GM23338 (cell line): Measurements from ENCODE around the gene PCSK4. TPM values are rescaled to one million over a fixed set of nuclear protein-coding genes. Genes with fewer than 3 reads are reported as not detected.

Experiments
- ATAC-seq: fragments of 200-7000 bp; cut with Tn5 transposase; 3 replicates; pipeline ENCODE4 v1.9.1; 2020
- DNase-seq: peaks from one replicate; pipeline ENCODE4 v3.0.0-alpha.2; 2015; ENCODE audit warnings: low spot score
- H2AFZ ChIP-seq: fragments of 200-600 bp; sonication (generic); 2 replicates; pipeline ENCODE4 v1.8.0; 2016; ENCODE audit warnings: antibody characterized with exemption, mild to moderate bottlenecking, moderate library complexity
- H3F3A ChIP-seq: fragments of 200-600 bp; sonication (generic); replicated peaks from 2 replicates; pipeline ENCODE4 v1.8.0; 2017; ENCODE audit warnings: antibody characterized with exemption, mixed run types, low read depth
- H3K27ac ChIP-seq: fragments of 200-600 bp; sonication (generic); 2 replicates; pipeline ENCODE4 v1.6.1; 2016; ENCODE audit warnings: low read depth
- H3K27me3 ChIP-seq: fragments of 200-600 bp; sonication (generic); 2 replicates; pipeline ENCODE4 v1.8.0; 2016; ENCODE audit warnings: mild to moderate bottlenecking, mixed run types, moderate library complexity; ENCODE audit not compliant: insufficient read depth
- H3K36me3 ChIP-seq: fragments of 200-600 bp; sonication (generic); 2 replicates; pipeline ENCODE4 v1.8.0; 2016; ENCODE audit warnings: mild to moderate bottlenecking; ENCODE audit not compliant: insufficient read depth
- H3K4me1 ChIP-seq: fragments of 200-600 bp; sonication (generic); 2 replicates; pipeline ENCODE4 v1.8.0; 2016; ENCODE audit warnings: mild to moderate bottlenecking, moderate library complexity; ENCODE audit not compliant: insufficient read depth
- H3K4me2 ChIP-seq: fragments of 200-600 bp; sonication (generic); 2 replicates; pipeline ENCODE4 v1.7.1; 2017; ENCODE audit warnings: mixed run types
- H3K4me3 ChIP-seq: fragments of 200-600 bp; sonication (generic); 2 replicates; pipeline ENCODE4 v1.6.1; 2016; ENCODE audit warnings: mixed run types
- H3K79me2 ChIP-seq: fragments of 200-600 bp; sonication (generic); replicated peaks from 2 replicates; pipeline ENCODE4 v1.8.0; 2017; ENCODE audit warnings: mild to moderate bottlenecking; ENCODE audit not compliant: insufficient read depth
- H3K9me2 ChIP-seq: fragments of 200-600 bp; sonication (generic); 2 replicates; pipeline ENCODE4 v1.8.0; 2017; ENCODE audit not compliant: insufficient read depth
- H4K20me1 ChIP-seq: fragments of 200-600 bp; sonication (generic); replicated peaks from 2 replicates; pipeline ENCODE4 v1.8.0; 2017; ENCODE audit warnings: mild to moderate bottlenecking; ENCODE audit not compliant: insufficient read depth
- H3K27ac Mint-ChIP-seq: 2 replicates; pipeline ENCODE4 v1.8.0; 2020; ENCODE audit warnings: inconsistent platforms, mild to moderate bottlenecking, moderate library complexity, mixed read lengths
- H3K27me3 Mint-ChIP-seq: 3 replicates; pipeline ENCODE4 v1.8.0; 2022; ENCODE audit warnings: low read depth, mild to moderate bottlenecking, moderate library complexity, mixed read lengths, inconsistent platforms; ENCODE audit not compliant: insufficient read depth, poor library complexity
- H3K36me3 Mint-ChIP-seq: 3 replicates; pipeline ENCODE4 v1.8.0; 2021; ENCODE audit warnings: low read depth, mild to moderate bottlenecking, inconsistent platforms, moderate library complexity, mixed read lengths
- H3K4me1 Mint-ChIP-seq: 3 replicates; pipeline ENCODE4 v1.8.0; 2020; ENCODE audit warnings: mild to moderate bottlenecking, inconsistent platforms, mixed read lengths
- H3K4me3 Mint-ChIP-seq: 3 replicates; pipeline ENCODE4 v1.8.0; 2021; ENCODE audit warnings: moderate library complexity, mild to moderate bottlenecking, inconsistent platforms, mixed read lengths
- H3K9me3 Mint-ChIP-seq: 3 replicates; pipeline ENCODE4 v1.8.0; 2020; ENCODE audit warnings: moderate library complexity, mild to moderate bottlenecking, inconsistent platforms, mixed read lengths
- CREB1 ChIP-seq: fragments of 250-450 bp; sonication (Bioruptor Pico); IDR thresholded peaks from 2 replicates; pipeline ENCODE4 v1.5.0; 2020; ENCODE audit warnings: low read depth, mild to moderate bottlenecking, moderate library complexity
- CTCF ChIP-seq, 2 experiments: fragments of 200-600 bp in 1 of 2; sonication (generic) in 1 of 2; conservative IDR thresholded peaks; 2 replicates each; pipeline versions ENCODE4 v1.5.1 to v1.6.1; 2016 to 2017; ENCODE audit warnings: antibody characterized with exemption in 2 of 2, low read depth in 2 of 2, mild to moderate bottlenecking in 2 of 2, moderate library complexity in 1 of 2
- EZH2 ChIP-seq: fragments of 200-600 bp; sonication (generic); IDR thresholded peaks from one replicate; pipeline ENCODE4 v1.8.0; 2017; ENCODE audit warnings: antibody characterized with exemption, mild to moderate bottlenecking, low read depth; ENCODE audit not compliant: unreplicated experiment
- EZH2phosphoT487 ChIP-seq: fragments of 200-600 bp; sonication (generic); IDR thresholded peaks from one replicate; pipeline ENCODE4 v1.8.1; 2018; ENCODE audit warnings: antibody characterized with exemption; ENCODE audit not compliant: unreplicated experiment
- JUNB ChIP-seq: IDR thresholded peaks from one replicate; pipeline ENCODE4 v1.6.1; 2016; ENCODE audit warnings: antibody characterized with exemption; ENCODE audit not compliant: unreplicated experiment
- NANOG ChIP-seq: IDR thresholded peaks from 2 replicates; pipeline ENCODE4 v1.6.1; 2016; ENCODE audit warnings: antibody characterized with exemption, borderline replicate concordance
- POLR2AphosphoS5 ChIP-seq: IDR thresholded peaks from 2 replicates; pipeline ENCODE4 v1.6.1; 2016; ENCODE audit warnings: antibody characterized with exemption, low read depth
- STAT1 ChIP-seq: IDR thresholded peaks from one replicate; pipeline ENCODE4 v1.6.1; 2016; ENCODE audit warnings: antibody characterized with exemption; ENCODE audit not compliant: unreplicated experiment
- ZNF114 ChIP-seq: fragments of 250-450 bp; sonication (Bioruptor Pico); IDR thresholded peaks from 2 replicates; pipeline ENCODE4 v1.5.0; 2020; ENCODE audit warnings: mild to moderate bottlenecking, moderate library complexity
- ZNF331 ChIP-seq: fragments of 250-450 bp; sonication (Bioruptor Pico); IDR thresholded peaks from 2 replicates; pipeline ENCODE4 v1.5.0; 2020; ENCODE audit warnings: low read depth, mild to moderate bottlenecking, moderate library complexity
- ZNF462 ChIP-seq: fragments of 250-450 bp; sonication (Bioruptor Pico); IDR thresholded peaks from 2 replicates; pipeline ENCODE4 v1.5.0; 2020; ENCODE audit warnings: mild to moderate bottlenecking, moderate library complexity
- long read RNA-seq: library from polyadenylated mRNA; unstranded; transcript quantifications from one replicate; pipeline ENCODE4 v2.0.0, GENCODE V29; 2020; ENCODE audit not compliant: unreplicated experiment
- polyA plus RNA-seq: library from polyadenylated mRNA; unstranded; fragments of >200 nt; fragmentation: Nextera tagmentation; extraction: Ambion mirVana; gene quantifications from 2 replicates; pipeline ENCODE4 v1.2.1, GENCODE V29; 2016
- total RNA-seq: library from RNA; depleted of rRNA; stranded (reverse); fragments of >200 nt; shearing (Covaris generic); gene quantifications from 2 replicates; pipeline ENCODE4 v1.2.3, GENCODE V29; 2014; rRNA removed
- TF ChIP-seq, protein P1 (sequence below): IDR thresholded peaks from one replicate; pipeline ENCODE4 v1.6.1; 2018; ENCODE audit warnings: antibody characterized with exemption; ENCODE audit not compliant: unreplicated experiment
- TF ChIP-seq, protein P2 (sequence below): IDR thresholded peaks from 2 replicates; pipeline ENCODE4 v1.6.1; 2016; ENCODE audit warnings: antibody characterized with exemption

Gene PCSK4
- total RNA-seq (5.9 and 15.1 TPM in 2 replicates), polyA plus RNA-seq (3.8 and 5.6 TPM in 2 replicates)
- long read RNA-seq: 0 reads

GRCh38 chr19:1490311-1491113, at the start of gene PCSK4:
Gene PCSK4, minus strand, starts transcription at chr19:1490350. Its CDS starts 4 bp downstream, at chr19:1490346.
- Histone ChIP-seq H3K36me3 (no peaks in the 10 kb centered on the region), H3K27ac (no peak within 1 kb of the TSS), H4K20me1 (no peaks in the 10 kb centered on the region), H3K4me3 (peak within 1 kb of the TSS; percentile 92), H3K4me2 (peak within 1 kb of the TSS; percentile 97), H3K79me2 (no peaks in the 10 kb centered on the region), H3K27me3 (peaks cover 14% of the 10 kb centered on the region), H3K9me2 (no peaks in the 10 kb centered on the region), H2AFZ (peak within 1 kb of the TSS; percentile 98), H3K4me1 (0 out of 2 replicates have a peak, but pooled peaks cover 4% of the 10 kb centered on the region), H3F3A (no peaks in the 10 kb centered on the region)
- H3K27me3 Mint-ChIP-seq: peaks cover 25% of the 10 kb centered on the region
- peaks cover 6% of the 10 kb centered on the region for H3K4me1 Mint-ChIP-seq
- peak within 1 kb of the TSS; percentile 97 for H3K27ac Mint-ChIP-seq
- DNase-seq (peak; percentile 99), ATAC-seq (peak; percentile 85)
- no peaks in the 10 kb centered on the region for H3K36me3 Mint-ChIP-seq
- H3K9me3 Mint-ChIP-seq: no peaks in the 10 kb centered on the region
- H3K4me3 Mint-ChIP-seq: peak within 1 kb of the TSS; percentile 88
- TF ChIP-seq ZNF462 (no peak), EZH2phosphoT487 (no peak), CREB1 (CRISPR knock-in tag) (peak; percentile 70), NANOG (no peak), ZNF114 (CRISPR knock-in tag) (no peak), JUNB (no peak), CTCF (conservative IDR thresholded peaks at IDR 0.05; ENCODE audit: low read depth in 2 of 2) (no peak), POLR2AphosphoS5 (peak; percentile 20; the same call in 1 of the 2 replicates), ZNF331 (CRISPR knock-in tag) (no peak), EZH2 (no peak), STAT1 (no peak)
- TF ChIP-seq, protein P1, sequence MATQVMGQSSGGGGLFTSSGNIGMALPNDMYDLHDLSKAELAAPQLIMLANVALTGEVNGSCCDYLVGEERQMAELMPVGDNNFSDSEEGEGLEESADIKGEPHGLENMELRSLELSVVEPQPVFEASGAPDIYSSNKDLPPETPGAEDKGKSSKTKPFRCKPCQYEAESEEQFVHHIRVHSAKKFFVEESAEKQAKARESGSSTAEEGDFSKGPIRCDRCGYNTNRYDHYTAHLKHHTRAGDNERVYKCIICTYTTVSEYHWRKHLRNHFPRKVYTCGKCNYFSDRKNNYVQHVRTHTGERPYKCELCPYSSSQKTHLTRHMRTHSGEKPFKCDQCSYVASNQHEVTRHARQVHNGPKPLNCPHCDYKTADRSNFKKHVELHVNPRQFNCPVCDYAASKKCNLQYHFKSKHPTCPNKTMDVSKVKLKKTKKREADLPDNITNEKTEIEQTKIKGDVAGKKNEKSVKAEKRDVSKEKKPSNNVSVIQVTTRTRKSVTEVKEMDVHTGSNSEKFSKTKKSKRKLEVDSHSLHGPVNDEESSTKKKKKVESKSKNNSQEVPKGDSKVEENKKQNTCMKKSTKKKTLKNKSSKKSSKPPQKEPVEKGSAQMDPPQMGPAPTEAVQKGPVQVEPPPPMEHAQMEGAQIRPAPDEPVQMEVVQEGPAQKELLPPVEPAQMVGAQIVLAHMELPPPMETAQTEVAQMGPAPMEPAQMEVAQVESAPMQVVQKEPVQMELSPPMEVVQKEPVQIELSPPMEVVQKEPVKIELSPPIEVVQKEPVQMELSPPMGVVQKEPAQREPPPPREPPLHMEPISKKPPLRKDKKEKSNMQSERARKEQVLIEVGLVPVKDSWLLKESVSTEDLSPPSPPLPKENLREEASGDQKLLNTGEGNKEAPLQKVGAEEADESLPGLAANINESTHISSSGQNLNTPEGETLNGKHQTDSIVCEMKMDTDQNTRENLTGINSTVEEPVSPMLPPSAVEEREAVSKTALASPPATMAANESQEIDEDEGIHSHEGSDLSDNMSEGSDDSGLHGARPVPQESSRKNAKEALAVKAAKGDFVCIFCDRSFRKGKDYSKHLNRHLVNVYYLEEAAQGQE: no peak
- TF ChIP-seq, protein P2, sequence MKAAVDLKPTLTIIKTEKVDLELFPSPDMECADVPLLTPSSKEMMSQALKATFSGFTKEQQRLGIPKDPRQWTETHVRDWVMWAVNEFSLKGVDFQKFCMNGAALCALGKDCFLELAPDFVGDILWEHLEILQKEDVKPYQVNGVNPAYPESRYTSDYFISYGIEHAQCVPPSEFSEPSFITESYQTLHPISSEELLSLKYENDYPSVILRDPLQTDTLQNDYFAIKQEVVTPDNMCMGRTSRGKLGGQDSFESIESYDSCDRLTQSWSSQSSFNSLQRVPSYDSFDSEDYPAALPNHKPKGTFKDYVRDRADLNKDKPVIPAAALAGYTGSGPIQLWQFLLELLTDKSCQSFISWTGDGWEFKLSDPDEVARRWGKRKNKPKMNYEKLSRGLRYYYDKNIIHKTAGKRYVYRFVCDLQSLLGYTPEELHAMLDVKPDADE: no peak
